GM11168 (cell line): ENCODE results near the gene CXCL10.
"Not testable (repeated sequence)": the region's sequence is repeated elsewhere in the genome, so short reads cannot be mapped to it uniquely, and the experiment has no call there.

Experiments
- in situ Hi-C: fragments of 300-500 bp; cut with MboI; formaldehyde crosslinking; loops from one replicate; pipeline ENCODE4 v1.12.0; 2022; ENCODE audit warnings: low sequenced_read_pairs; ENCODE audit not compliant: unreplicated experiment

CXCL10 gene

GRCh38 chr4:76023389-76023788, at the start of gene CXCL10:
CXCL10 (minus strand) TSS chr4:76023497; CDS start chr4:76023431, 66 bp downstream.
- in situ Hi-C loops: no loop called here

GRCh38 chr4:76072760-76073159, 49.5 kb upstream of the CXCL10 start:
- in situ Hi-C loops: no loop called here

- in situ Hi-C loops: loop anchor here (5.0 to 10.0 kb wide), 2 partner anchors 75 to 163 kb away; partner anchors contain the start of genes PPEF2 and SDAD1
These were observed 44.5 kb upstream of the CXCL10 start for GRCh38 chr4:76067652-76068286.

GRCh38 chr4:76066546-76066945, 43.2 kb upstream of the CXCL10 start:
- in situ Hi-C loops: loop anchor here (5.0 to 10.0 kb wide), 2 partner anchors 74 to 162 kb away; partner anchors contain the start of genes PPEF2 and SDAD1

GRCh38 chr4:76061982-76062381, 38.7 kb upstream of the CXCL10 start:
- in situ Hi-C loops: loop anchor here (10.0 kb wide), 1 partner anchor 157 kb away; the partner anchor contains the start of gene PPEF2

GRCh38 chr4:76061421-76061820, 38.1 kb upstream of the CXCL10 start:
- in situ Hi-C loops: loop anchor here (10.0 kb wide), 1 partner anchor 157 kb away; the partner anchor contains the start of gene PPEF2

GRCh38 chr4:76060506-76060905, 37.2 kb upstream of the CXCL10 start:
- in situ Hi-C loops: loop anchor here (10.0 kb wide), 1 partner anchor 156 kb away; the partner anchor contains the start of gene PPEF2

GRCh38 chr4:76059750-76060149, 36.5 kb upstream of the CXCL10 start:
- in situ Hi-C loops: loop anchor here (10.0 kb wide), 1 partner anchor 155 kb away; the partner anchor contains the start of gene PPEF2

GRCh38 chr4:76058888-76059426, 35.7 kb upstream of the CXCL10 start:
- in situ Hi-C loops: no loop called here

GRCh38 chr4:76058302-76058701, 35.0 kb upstream of the CXCL10 start:
- in situ Hi-C loops: no loop called here

GRCh38 chr4:76055421-76055820, 32.1 kb upstream of the CXCL10 start:
- in situ Hi-C loops: no loop called here

- in situ Hi-C loops: no loop called here
These were observed 31.7 kb upstream of the CXCL10 start for GRCh38 chr4:76055016-76055415.

GRCh38 chr4:76053730-76054129, 30.4 kb upstream of the CXCL10 start:
- in situ Hi-C loops: no loop called here

GRCh38 chr4:76050560-76051050, 27.3 kb upstream of the CXCL10 start:
- in situ Hi-C loops: not testable (repeated sequence)

GRCh38 chr4:76049860-76050416, 26.6 kb upstream of the CXCL10 start:
- in situ Hi-C loops: not testable (repeated sequence)

- in situ Hi-C loops: not testable (repeated sequence)
These were observed 21.4 kb upstream of the CXCL10 start for GRCh38 chr4:76044686-76045085.

- in situ Hi-C loops: not testable (repeated sequence)
These were observed 20.0 kb upstream of the CXCL10 start for GRCh38 chr4:76043306-76043705.

GRCh38 chr4:76042241-76042998, 19.1 kb upstream of the CXCL10 start:
- in situ Hi-C loops: not testable (repeated sequence)

- in situ Hi-C loops: no loop called here
These were observed 13.6 kb upstream of the CXCL10 start for GRCh38 chr4:76036855-76037254.

- in situ Hi-C loops: no loop called here
These were observed 12.6 kb upstream of the CXCL10 start, which contains the start of gene CXCL11 for GRCh38 chr4:76035799-76036380. CXCL11 (minus strand) TSS chr4:76036070; CDS start chr4:76035987, 83 bp downstream.
